ENCODE results near the gene BCL3. TPM values are rescaled to one million over a fixed set of nuclear protein-coding genes. Genes with fewer than 3 reads are reported as not detected.
"Not testable (repeated sequence)": the region's sequence is repeated elsewhere in the genome, so short reads cannot be mapped to it uniquely, and the experiment has no call there.

Gene BCL3
- polyA plus RNA-seq, 1 of the 3 experiments (the other 2 are of a cell fraction): 19.2 TPM

DNA sequence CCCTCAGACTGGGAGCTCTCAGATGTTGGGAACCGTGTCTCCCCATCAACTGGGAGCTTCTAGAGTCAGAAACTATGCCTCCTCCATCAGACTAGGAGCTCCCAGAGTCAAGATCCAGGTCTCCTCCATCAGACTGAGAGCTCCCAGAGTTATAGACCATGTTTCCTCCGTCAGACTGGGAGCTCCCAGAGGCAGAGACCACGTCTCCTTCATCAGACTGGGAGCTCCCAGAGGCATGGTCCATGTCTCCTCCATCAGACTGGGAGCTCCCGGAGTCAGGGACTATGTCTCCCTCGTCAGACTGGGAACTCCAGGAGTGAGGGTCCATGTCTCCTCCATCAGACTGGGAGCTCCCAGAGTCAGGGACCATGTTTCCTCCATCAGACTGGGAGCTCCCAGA is 39.6 kb upstream of the BCL3 start:
- no peaks in the 10 kb centered on the region for H3K27me3 ChIP-seq (ENCODE audit: insufficient read depth)
- no peaks in the 10 kb centered on the region for H3K36me3 ChIP-seq (replicated peaks in 1 of 2; ENCODE audit: control insufficient read depth in 1 of 2, insufficient read depth in 2 of 2, low read length in 1 of 2)
- no peak overlapping the region for H3K9ac ChIP-seq
- no peaks in the 10 kb centered on the region for H3K79me2 ChIP-seq (ENCODE audit: insufficient read depth)
- WGBS (ENCODE audit: low lambda C conversion rate): 7% methylated on average over 4 of the region's 5 CpGs
- H3F3A ChIP-seq (replicated peaks; ENCODE audit: insufficient read depth): peaks cover 12% of the 10 kb centered on the region
- H4K20me1 ChIP-seq (ENCODE audit: insufficient read depth): no peaks in the 10 kb centered on the region
- no peak overlapping the region for H3K4me2 ChIP-seq
- ChIA-PET CTCF (interaction anchor here (0.7 to 3.7 kb wide), 5 partner anchors 15 to 75 kb away, joined by 3 to 20 read pairs (median 6); no protein-coding TSS in a partner anchor), POLR2A (interaction anchor here (0.6 kb wide), 1 partner anchor 120 kb away, joined by 3 read pairs; no protein-coding TSS in a partner anchor)
- no peaks in the 10 kb centered on the region for H3K9me2 ChIP-seq
- no peak overlapping the region for H3K27ac ChIP-seq (ENCODE audit: low read depth in 2 of 2, low read length in 1 of 2)
- H3K4me1 ChIP-seq (ENCODE audit: control insufficient read depth in 1 of 2, insufficient read depth in 2 of 2, low read depth in 1 of 2, low read length in 1 of 2): no peaks in the 10 kb centered on the region
- TF ChIP-seq, protein P1, sequence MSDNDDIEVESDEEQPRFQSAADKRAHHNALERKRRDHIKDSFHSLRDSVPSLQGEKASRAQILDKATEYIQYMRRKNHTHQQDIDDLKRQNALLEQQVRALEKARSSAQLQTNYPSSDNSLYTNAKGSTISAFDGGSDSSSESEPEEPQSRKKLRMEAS (IDR thresholded peaks at IDR 0.05; ENCODE audit: low read depth): no peak
- TF ChIP-seq YY1 (IDR thresholded peaks at IDR 0.05; ENCODE audit: low read depth) (no peak), RCOR1 (IDR thresholded peaks at IDR 0.05; ENCODE audit: low read length) (no peak), EP300 (IDR thresholded peaks at IDR 0.05; ENCODE audit: borderline replicate concordance in 1 of 2, low read depth in 1 of 2, low read length in 1 of 2) (no peak), GABPA (IDR thresholded peaks at IDR 0.05; ENCODE audit: low read depth) (no peak), SIN3A (IDR thresholded peaks at IDR 0.05; ENCODE audit: borderline replicate concordance, low read depth, low read length) (no peak), SMC3 (IDR thresholded peaks at IDR 0.05; ENCODE audit: low read depth, low read length) (no peak), TAF1 (IDR thresholded peaks at IDR 0.05; ENCODE audit: borderline replicate concordance, low read depth, low read length) (no peak), TEAD4 (IDR thresholded peaks at IDR 0.05; ENCODE audit: borderline replicate concordance, insufficient read depth) (no peak), CHD2 (IDR thresholded peaks at IDR 0.05; ENCODE audit: low read length, partially characterized antibody) (no peak)
- TF ChIP-seq, protein P2, sequence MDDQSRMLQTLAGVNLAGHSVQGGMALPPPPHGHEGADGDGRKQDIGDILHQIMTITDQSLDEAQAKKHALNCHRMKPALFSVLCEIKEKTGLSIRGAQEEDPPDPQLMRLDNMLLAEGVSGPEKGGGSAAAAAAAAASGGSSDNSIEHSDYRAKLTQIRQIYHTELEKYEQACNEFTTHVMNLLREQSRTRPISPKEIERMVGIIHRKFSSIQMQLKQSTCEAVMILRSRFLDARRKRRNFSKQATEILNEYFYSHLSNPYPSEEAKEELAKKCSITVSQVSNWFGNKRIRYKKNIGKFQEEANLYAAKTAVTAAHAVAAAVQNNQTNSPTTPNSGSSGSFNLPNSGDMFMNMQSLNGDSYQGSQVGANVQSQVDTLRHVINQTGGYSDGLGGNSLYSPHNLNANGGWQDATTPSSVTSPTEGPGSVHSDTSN (IDR thresholded peaks at IDR 0.05): no peak
- TF ChIP-seq, protein P3, sequence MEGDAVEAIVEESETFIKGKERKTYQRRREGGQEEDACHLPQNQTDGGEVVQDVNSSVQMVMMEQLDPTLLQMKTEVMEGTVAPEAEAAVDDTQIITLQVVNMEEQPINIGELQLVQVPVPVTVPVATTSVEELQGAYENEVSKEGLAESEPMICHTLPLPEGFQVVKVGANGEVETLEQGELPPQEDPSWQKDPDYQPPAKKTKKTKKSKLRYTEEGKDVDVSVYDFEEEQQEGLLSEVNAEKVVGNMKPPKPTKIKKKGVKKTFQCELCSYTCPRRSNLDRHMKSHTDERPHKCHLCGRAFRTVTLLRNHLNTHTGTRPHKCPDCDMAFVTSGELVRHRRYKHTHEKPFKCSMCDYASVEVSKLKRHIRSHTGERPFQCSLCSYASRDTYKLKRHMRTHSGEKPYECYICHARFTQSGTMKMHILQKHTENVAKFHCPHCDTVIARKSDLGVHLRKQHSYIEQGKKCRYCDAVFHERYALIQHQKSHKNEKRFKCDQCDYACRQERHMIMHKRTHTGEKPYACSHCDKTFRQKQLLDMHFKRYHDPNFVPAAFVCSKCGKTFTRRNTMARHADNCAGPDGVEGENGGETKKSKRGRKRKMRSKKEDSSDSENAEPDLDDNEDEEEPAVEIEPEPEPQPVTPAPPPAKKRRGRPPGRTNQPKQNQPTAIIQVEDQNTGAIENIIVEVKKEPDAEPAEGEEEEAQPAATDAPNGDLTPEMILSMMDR (IDR thresholded peaks at IDR 0.05): no peak
- TF ChIP-seq, protein P4, sequence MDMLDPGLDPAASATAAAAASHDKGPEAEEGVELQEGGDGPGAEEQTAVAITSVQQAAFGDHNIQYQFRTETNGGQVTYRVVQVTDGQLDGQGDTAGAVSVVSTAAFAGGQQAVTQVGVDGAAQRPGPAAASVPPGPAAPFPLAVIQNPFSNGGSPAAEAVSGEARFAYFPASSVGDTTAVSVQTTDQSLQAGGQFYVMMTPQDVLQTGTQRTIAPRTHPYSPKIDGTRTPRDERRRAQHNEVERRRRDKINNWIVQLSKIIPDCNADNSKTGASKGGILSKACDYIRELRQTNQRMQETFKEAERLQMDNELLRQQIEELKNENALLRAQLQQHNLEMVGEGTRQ (IDR thresholded peaks at IDR 0.05; ENCODE audit: borderline replicate concordance, low read depth, low read length): no peak
- TF ChIP-seq, protein P5, sequence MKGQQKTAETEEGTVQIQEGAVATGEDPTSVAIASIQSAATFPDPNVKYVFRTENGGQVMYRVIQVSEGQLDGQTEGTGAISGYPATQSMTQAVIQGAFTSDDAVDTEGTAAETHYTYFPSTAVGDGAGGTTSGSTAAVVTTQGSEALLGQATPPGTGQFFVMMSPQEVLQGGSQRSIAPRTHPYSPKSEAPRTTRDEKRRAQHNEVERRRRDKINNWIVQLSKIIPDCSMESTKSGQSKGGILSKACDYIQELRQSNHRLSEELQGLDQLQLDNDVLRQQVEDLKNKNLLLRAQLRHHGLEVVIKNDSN (IDR thresholded peaks at IDR 0.05; ENCODE audit: borderline replicate concordance, low read depth): no peak
- H2AFZ ChIP-seq (ENCODE audit: low read depth): no peak overlapping the region
- H3K9me3 ChIP-seq: no peaks in the 10 kb centered on the region
- no peak overlapping the region for H3K4me3 ChIP-seq (ENCODE audit: low read depth in 2 of 2, low read length in 1 of 2)
- no peak for DNase-seq

DNA sequence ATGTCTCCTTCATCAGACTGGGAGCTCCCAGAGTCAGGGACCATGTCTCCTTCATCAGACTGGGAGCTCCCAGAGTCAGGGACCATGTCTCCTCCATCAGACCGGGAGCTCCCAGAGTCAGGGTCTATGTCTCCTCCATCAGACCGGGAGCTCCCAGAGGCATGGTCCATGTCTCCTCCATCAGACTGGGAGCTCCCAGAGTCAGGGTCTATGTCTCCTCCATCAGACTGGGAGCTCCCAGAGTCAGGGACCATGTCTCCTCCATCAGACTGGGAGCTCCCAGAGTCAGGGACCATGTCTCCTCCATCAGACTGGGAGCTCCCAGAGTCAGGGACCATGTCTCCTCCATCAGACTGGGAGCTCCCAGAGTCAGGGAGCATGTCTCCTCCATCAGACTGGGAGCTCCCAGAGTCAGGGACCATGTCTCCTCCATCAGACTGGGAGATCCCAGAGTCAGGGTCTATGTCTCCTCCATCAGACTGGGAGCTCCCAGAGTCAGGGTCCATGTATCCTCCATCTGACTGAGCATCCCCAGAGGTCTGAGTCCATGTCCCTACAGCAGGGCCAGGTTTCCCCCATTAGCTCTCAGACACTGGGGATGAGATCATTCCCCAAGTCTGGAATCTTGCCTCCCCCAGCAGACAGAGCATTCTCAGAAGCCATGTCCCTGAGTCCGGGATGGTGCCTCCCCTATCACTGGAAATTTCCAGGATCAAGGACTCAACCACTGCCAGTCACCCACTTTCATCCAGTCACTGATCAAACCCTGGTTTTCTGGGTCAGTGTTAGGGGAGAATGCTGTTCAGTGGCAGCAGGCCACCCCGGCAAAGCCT is 38.9 kb upstream of the BCL3 start:
- H3K4me3 ChIP-seq (ENCODE audit: low read depth in 2 of 2, low read length in 1 of 2); H3K27me3 ChIP-seq (ENCODE audit: insufficient read depth); H3K4me1 ChIP-seq (ENCODE audit: control insufficient read depth in 1 of 2, insufficient read depth in 2 of 2, low read depth in 1 of 2, low read length in 1 of 2); H3K79me2 ChIP-seq (ENCODE audit: insufficient read depth); H3K9me2 ChIP-seq; H3K27ac ChIP-seq (ENCODE audit: low read depth in 2 of 2, low read length in 1 of 2); H4K20me1 ChIP-seq (ENCODE audit: insufficient read depth); H2AFZ ChIP-seq (ENCODE audit: low read depth); H3K36me3 ChIP-seq (replicated peaks in 1 of 2; ENCODE audit: control insufficient read depth in 1 of 2, insufficient read depth in 2 of 2, low read length in 1 of 2); H3K9me3 ChIP-seq; H3K9ac ChIP-seq; H3K4me2 ChIP-seq; DNase-seq: not testable (repeated sequence)
- 50% methylated on average over 3 of the region's 4 CpGs for WGBS (ENCODE audit: low lambda C conversion rate)
- ChIA-PET CTCF (interaction anchor here (0.7 to 3.7 kb wide), 7 partner anchors 14 to 75 kb away, joined by 3 to 20 read pairs (median 5); no protein-coding TSS in a partner anchor), POLR2A (interaction anchor here (0.6 kb wide), 1 partner anchor 119 kb away, joined by 3 read pairs; no protein-coding TSS in a partner anchor)
- H3F3A ChIP-seq (replicated peaks; ENCODE audit: insufficient read depth): peaks cover 12% of the 10 kb centered on the region

All from SK-N-SH (cell line).